Left lobe of liver (tissue), 2 donors: ENCODE results near the gene SLC19A1. TPM values are rescaled to one million over a fixed set of nuclear protein-coding genes. Genes with fewer than 3 reads are reported as not detected.

Experiments
- ATAC-seq: fragments of 200-7000 bp; cut with Tn5 transposase; one replicate; pipeline ENCODE4 v1.9.1; 2020; ENCODE audit warnings: mild to moderate bottlenecking, moderate library complexity
- DNase-seq: peaks from one replicate; pipeline ENCODE4 v3.0.0-alpha.2; 2020; ENCODE audit warnings: low spot score
- total RNA-seq: library from RNA; stranded (reverse); gene quantifications from one replicate; pipeline ENCODE4 v1.2.1, GENCODE V29; 2021
- donor health status: DM: no; HTN: no; CAD: no; lungs with moderate emphysema.
- donor health status: DM: no; HTN: yes; CAD: no.

Gene SLC19A1
- total RNA-seq, 1 donor from 2014 or later: 13.7 TPM

DNA sequence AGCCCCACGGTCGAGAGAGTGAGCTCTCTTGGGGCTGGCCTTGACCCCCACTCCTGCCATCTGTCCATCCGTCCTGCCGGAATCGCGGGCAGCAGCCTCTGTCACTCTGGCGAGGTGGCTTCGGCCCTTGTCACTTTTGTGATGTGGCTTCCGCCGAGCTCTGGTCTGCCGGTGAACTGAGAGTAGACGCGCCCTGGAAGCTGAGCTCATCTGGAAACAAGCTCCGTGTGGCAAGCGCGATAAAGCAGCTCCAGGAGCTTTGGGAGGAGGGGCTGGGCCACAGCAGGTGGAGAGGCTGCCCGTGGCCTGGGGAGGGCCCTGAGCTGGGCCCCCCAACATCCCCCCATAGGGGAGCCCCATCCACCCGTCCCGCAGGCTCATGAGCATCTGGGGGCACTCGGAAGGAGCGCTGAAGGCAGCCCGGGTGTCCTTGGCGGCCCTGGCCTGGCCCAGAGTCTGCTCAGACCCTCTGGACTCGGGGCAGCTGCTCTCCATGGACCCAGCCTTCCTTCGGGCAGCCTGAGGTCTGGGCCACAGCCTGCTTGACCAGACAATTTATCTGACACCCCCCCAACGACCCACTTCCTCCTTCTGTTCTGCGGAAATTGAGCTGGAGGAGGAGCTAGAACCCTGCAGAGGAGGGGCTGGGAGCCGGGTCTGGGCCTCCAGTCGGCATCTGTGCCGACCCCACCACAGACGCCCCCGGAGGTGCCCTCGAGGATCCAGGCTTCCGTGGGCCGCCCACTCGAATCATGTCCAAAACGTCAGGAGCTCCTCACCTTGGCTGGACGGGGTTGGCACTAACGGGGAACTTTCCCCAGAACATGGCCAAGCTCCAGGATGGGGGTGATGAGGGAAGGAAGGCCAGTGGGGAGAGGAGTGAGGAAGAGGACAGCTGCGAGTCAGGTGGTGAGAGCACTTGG is 59.1 kb downstream of the SLC19A1 start:
- DNase-seq: no peak
- peak; percentile 48 for ATAC-seq

DNA sequence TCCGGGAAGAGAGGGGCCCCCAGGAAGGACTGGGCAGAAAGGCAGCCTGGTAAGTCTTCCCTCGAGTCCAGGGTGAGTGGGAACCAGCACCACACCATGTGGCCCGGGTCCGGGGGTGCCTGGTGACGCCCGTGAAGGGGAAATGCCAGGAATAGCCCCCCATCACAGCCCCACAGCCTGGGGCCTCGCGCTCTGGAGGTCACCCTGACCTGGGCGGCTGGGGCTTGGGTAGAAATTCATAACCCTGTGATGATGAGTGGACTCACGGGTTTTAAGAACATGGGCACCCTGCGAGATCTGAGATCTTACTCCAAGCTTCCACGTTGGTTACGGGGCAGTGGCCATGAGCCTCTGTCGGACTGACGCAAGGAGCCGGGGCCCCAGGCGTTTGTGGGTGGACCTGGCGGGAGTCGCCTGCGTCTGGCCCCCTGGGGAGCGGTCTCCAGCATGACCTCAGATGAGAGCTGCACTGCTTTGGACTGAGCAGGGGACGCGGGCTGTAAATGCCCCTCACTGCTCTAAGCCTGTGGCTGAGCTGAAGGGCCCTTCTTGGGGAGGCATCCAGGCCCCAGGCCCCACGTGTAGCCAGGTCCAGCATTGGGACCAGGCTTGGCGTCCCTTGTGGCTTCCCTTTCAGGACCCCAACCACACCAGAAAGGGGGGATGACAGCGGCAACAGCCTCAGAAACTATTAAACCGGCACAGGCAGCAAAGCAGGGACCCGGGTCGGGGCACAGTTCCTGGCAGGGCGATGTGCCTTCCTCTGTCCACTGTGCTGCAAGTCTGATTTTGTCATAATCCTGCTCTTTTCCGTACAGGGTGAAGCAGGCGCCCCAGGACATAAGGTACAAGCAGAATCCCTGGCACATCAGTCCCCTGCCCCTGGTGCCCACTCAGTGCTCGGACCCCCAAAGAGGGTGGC is 60.0 kb downstream of the SLC19A1 start:
- ATAC-seq (no peak), DNase-seq (no peak)

DNA sequence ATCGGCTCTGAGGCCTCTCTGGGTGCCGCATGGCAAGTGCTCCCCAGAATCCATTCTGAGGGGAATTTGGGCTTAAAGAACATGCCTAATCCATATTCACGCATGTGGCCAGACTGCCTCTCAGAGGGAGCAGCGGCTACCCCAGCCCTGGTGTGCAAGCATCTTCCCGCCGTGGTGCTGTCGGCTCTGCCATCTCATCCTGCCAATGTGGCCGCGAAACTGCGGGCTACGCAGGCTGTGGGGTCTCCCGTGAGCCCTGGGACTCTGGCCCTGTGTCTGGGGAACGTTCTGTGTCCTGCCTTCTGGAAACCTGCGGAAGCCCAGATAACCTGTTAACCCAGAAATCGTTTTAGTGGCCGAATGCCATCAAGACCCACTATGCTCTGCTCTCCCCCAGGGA is 60.7 kb downstream of the SLC19A1 start:
- no peak for DNase-seq
- ATAC-seq: no peak

GRCh38 chr21:45480701-45481500 is 61.3 kb downstream of the SLC19A1 start:
- DNase-seq: no peak
- no peak for ATAC-seq

GRCh38 chr21:45479691-45480675 is 62.3 kb downstream of the SLC19A1 start:
- ATAC-seq (no peak), DNase-seq (no peak)

DNA sequence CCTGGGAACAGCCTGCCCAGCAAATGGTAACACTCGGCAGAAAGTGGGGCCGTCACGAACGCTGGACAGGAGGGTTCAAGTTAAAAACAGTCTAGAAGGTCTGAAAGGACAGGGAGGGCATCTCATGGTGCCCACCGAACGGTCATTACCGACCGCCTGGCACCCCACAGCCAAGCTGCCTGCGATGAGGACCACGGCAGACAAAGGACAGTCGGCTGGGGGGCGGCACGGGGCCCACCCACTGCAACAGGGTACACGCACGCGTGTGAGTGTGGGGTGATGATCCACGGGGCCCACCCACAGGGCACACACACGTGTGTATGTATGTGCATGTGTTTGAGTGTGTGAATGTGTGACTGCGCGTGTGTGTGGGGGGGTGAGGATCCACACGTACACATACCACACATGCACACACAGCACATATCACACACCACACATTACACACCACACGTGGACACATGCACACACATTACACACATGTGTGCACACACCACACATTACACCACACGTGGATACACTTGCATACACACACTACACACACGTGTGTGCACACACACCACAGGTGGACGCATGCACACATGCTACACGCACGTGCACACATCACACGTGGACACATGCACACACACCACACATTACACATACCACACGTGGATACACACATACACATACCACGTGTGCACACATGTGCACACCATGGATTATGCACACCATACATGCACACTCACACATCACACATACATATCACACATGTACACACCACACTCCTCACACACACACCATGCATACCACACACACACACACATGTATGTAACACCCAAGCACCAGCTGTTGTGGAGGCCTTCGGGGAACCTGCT is 63.2 kb downstream of the SLC19A1 start:
- DNase-seq: no peak

DNA sequence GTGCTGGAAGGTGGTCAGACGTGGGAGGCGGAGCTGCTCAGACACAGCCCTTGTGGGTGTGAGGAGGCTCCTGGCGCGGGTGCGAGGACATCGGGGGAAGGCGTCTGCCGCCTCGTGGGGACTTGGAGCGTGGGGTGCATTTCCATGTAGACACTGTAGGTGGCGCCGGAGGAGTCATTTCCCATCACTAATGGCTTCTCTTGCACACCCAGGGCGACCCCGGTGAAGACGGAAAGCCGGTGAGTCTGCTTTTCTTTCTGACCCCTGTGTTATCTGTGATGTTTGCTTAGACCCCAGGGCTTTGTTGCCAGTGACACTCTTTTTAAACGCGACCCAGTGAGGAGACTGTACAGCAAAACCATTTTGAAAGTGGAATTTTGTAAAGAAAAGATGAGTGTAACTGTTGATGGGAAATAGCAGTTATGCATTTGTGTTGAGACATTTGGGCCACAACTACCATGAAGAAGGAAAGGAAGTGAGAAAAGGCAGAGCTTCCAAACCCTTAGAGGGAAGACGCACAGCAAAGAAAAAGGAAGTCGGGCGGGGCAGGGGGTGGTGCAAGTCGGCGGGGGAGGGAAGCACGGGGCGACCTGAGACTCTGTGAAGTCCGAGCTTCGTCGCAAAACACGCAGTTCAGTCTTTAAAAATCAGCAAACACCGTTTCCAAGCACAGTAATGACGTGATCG is 64.0 kb downstream of the SLC19A1 start:
- ATAC-seq (peak; percentile 62), DNase-seq (peak; percentile 74)

More for the DNA sequence above, 63.2 kb downstream of the SLC19A1 start:
- ATAC-seq: no peak

- DNase-seq: no peak
- no peak for ATAC-seq
Measured at GRCh38 chr21:45477176-45478114, 64.8 kb downstream of the SLC19A1 start.

DNA sequence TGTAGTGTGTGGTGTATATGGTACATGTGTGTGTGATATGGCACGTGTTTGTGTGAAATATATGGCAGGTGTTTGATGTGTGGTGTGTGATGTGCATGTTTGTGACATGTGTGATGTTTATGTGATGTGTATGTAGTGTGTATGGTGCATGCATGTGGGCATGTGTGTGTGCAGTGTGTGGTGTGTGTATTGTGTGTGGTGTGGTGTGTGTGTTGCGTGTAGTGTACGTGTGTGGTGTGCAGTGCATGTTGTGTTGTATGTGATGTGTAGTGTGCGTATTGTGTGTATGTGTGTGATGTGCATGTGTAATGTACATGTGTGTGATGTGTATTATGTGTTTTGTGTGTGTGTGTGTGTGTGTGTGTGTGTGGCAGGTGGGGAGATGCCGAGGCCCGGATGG is 65.7 kb downstream of the SLC19A1 start:
- ATAC-seq (no peak), DNase-seq (no peak)

DNA sequence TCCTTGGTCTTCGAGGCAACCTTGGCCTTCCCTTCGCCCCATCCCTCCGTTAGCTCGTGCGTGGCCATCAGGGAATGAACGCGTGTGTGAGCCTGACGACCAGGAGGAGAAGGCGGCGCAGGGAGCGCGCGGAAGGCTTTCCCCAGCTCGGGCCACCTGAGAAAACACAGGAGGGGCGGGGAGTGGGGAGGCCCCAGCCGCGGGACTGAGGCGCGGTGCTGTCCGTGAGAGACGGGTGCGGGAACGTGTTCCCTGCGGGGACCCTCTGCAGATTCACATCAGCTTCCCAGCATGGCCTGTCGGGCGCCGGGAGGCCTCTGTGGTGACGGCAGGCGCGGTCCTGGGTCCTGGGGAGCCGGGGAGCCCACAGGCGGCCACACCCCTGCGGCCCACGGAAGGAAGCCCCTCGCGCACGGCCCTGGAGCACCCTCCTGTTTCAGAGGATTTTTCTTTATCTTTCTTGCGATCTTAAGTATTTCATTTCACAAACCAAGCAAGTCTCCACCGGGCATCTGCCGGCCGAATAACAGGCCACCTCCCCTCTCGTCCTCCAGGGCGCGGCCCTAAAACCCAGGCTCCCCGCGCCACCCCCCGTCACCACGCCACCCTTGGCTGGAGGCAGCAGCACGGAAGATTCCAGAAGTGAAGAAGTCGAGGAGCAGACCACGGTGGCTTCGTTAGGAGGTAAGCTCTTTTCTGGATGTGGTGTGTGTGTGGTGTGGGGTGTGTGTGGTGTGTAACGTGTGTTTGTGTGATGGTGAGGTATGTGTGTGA is 66.3 kb downstream of the SLC19A1 start:
- ATAC-seq (no peak), DNase-seq (no peak)

DNA sequence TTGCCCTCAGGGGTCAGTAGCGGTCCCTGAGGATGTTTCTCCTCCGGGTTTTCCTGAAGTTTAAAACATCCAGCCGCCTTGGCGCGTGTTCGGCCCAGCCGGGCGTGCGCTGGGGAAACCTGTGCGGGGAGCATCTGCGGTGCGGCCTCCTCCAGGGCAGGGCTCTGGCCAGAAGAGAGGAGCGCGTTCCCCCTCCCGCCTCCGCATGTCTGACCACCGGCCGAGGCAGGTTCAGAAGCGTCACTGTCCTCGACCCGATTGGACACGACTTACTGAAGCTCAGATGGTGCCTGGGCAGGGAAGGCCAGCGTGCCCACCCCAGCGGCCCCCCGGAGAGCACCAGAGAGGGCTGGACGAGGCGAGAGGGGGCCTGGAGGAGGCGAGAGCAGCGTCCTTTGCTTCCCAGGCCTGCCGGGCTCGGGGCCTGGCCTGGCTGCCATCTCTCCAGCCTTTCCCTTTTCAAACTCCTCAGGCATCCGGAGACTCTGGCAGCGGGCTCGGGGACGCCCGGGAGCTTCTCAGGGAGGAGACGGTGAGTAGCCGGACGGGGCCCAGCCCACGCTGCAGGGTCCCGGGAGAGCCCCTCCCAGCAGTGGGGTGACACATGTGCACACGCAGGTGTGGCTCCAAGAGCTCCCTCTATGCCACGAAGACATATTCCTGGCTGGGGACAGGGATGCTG is 67.1 kb downstream of the SLC19A1 start:
- DNase-seq (no peak), ATAC-seq (no peak)

DNA sequence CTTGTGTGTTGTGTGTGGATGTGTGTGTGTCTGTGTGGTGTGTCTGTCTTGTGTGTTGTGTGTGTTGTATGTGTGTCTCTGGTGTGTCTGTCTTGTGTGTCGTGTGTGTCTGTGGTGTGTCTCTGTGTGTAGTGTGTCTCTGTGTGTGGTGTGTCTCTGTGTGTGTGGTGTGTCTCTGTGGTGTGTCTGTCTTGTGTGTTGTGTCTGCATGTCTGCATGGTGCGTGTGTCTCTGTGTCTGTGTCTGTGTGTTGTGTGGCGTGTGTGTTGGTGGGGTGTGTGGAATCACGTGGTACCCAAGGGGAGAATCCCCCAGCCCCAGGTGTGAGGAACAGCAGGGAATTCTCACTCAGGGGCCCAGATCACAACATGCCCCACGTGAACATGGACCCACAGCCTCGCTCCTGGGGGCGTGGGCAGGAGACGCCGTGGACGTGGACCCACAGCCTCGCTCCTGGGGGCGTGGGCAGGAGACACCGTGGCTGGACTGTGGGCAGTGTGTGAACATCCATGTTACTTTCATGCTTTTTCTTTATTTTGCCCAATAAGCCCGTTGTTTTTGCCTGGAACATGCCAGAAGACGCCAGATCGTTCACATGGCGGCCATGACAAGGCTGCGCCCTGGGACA is 67.8 kb downstream of the SLC19A1 start:
- no peak for DNase-seq
- ATAC-seq: no peak

DNA sequence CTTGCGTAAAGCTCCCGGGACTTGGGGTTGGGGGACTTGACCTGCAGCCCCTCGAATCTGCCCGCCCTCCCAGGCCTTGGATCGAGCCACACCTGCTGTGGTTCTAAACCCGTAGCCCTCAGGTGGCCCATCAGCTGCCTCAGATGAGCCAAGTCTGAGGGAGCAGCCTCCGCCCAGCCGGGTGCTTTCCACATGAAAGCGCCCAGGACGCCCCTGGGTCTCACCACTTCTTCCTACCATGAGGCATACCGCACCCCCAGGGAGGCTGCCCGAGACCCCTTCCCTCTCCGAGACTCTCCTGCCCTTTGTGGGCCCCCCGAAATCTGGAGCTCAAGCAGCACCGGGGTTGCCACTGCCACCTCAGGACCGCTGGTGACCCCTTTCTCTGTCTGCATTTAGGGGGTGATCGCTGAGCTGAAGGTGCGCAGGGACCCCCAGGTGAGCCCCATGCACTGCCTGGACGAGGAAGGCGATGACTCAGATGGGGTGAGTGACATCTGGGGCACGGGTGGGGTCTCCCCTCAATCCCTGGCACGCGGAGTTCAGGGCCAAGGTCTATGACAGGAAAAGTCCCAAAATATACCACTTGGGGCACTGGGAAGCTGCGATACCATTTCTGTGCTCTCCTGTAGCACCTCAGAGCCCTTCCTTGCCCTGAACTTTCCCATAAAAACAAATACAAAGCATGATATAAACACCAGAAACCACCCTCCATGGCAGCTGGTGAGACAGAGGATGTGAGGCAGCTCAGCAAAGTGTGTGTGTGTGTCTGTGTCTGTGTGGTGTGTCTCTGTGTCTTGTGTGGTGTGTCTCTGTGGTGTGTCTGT is 68.5 kb downstream of the SLC19A1 start:
- no peak for DNase-seq
- no peak for ATAC-seq
